SK-MEL-5 (cell line): ENCODE data around the gene LAMB4. TPM values are rescaled to one million over a fixed set of nuclear protein-coding genes. Genes with fewer than 3 reads are reported as not detected.
"Not testable (repeated sequence)": the region's sequence is repeated elsewhere in the genome, so short reads cannot be mapped to it uniquely, and the experiment has no call there.

ENCODE experiments used
- DNase-seq: peaks from one replicate; pipeline ENCODE4 v3.0.0-alpha.2; 2016; ENCODE audit warnings: low read depth, low spot score
- in situ Hi-C: cut with HindIII; loops from 2 replicates; pipeline ENCODE4 v1.10.0; 2016; ENCODE audit warnings: low sequenced_read_pairs, high pct_unique_total_duplicates, low pct_unique_long_range_greater_than_20kb
- total RNA-seq: library from RNA; depleted of rRNA; stranded (reverse); fragments of >200 nt; shearing (Covaris generic); gene quantifications from 2 replicates; pipeline ENCODE4 v1.2.3, GENCODE V29; 2014

LAMB4 gene
- total RNA-seq, 1 experiment from 2014 or later = 0.32 TPM

DNA sequence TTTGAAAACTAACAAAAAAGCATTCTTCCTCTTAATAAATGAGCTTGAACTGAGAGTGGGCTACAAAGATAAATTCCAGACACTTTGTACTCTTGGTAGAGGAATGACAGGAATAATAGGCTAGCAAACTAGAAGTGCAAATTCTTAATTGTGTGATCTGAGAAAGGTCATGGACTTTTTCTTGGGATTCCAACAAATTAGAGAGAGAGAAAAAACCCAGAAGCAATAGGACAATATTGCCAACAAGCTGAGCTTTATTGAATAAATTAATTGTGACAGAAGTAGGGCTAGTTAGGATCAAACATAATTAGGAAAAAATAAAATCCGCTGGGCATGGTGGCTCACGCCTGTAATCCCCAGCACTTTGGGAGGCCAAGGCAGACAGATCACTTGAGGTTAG, 85.8 kb downstream of the LAMB4 start:
- in situ Hi-C loops = no loop called here
- no peak for DNase-seq

DNA sequence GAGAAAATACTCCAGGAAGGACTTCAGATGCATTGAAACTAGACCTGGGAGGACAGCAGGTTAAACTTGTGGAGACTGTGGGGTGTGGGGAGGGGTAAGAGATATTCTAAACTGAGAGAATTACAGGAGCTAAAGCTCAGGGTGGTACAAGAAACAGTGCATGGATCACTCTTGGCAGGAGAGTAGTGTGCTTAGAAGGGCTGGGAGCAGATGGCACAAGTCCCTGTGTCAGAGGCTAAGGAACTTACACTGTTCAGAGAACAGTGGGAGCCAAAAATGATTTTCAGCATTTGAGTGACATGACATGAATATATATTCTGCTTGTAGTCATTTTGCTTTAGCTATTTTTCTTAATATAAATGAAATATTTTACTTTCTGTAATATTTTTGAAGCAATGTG, 91.2 kb downstream of the LAMB4 start:
- in situ Hi-C loops = no loop called here
- no peak for DNase-seq

DNA sequence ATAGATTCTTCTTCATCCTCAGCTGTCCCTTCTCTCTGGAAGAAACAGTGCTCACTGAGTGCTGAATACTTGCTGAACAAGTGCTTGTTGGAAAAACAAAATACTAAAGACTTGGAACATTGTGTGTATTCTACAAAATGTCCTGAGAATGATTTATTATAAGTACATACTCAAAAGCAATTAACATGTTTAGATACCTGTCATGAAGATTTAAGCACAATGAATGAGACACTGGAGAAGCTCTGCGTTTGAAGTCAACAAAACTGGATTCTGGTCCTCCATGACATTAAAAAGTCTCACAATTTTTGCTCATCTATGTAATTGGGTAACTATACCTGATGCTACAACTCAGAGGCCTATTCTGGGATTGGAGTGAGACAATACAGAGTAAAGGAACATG, 92.4 kb downstream of the LAMB4 start:
- in situ Hi-C loops = no loop called here
- no peak for DNase-seq

DNA sequence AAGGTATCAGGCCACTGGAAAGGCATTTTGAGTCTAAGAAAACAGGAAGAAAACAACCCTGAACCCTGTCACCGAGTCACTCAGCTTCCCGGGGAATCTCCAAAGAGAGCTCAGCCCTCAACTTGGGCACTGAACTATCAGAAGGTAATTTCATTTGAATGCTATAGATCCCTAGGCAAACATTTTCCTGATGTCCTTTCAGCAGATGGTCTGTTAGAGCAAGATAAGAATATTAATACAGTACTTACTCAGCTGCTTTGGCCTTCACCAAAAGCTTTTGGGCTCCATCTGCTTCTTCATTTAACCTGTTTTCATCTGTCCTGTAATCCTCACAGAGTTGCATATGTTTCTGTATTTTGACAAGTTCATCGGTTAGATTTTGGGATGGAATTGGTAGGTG, 93.0 kb downstream of the LAMB4 start:
- DNase-seq = no peak
- in situ Hi-C loops = no loop called here

DNA sequence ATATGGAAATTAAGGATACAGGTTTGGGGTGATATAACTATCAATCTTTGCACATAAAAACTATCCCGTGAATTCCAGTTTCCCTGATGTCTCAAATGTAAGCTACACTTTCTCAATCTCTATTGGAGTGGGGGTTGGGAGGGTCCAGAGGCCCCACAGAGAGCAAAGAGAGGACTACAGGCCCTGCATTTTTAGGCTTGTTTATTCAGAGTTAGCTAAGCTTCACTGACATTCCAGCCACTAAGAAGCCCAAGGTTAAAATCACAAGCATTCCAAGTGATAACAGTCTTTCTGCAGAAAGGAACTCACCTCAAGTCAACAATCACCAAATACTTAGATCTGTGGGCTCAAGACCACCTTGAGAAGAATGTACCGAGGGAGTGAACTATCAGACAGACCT, 95.6 kb downstream of the LAMB4 start:
- in situ Hi-C loops = no loop called here
- DNase-seq = no peak

DNA sequence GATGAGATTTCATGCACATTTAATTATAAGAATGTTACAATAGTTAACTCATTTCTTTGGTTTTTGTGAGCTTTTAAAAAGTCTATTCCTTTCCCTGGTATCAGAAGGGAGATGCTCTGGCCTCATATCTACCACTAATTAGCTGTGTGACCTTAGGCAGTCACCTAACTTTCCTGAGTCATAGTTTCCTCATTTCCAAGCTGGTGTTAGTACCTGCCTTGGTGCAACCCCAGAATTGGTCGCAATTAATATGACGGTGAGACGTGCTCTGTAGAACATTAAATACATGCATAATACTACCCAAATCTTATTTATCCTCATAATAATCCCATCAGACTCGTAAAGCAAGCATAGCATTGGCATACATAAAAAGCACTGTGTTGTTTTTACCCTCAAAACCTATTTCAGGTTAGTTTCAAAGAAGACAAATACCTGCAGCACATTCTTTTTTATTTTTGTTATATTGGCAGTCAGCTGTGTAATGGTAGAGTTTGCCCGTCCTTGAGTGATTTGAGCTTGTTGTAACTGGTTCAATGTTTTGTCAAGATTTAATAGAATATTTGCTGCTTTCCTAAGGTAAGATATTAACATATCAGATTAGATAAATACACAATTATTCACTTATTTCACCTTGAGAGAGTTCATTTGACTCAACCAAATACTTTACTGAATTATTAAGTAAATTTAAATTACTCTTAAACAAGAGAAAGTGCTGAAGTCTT, 96.2 kb downstream of the LAMB4 start:
- in situ Hi-C loops = no loop called here
- DNase-seq = no peak

DNA sequence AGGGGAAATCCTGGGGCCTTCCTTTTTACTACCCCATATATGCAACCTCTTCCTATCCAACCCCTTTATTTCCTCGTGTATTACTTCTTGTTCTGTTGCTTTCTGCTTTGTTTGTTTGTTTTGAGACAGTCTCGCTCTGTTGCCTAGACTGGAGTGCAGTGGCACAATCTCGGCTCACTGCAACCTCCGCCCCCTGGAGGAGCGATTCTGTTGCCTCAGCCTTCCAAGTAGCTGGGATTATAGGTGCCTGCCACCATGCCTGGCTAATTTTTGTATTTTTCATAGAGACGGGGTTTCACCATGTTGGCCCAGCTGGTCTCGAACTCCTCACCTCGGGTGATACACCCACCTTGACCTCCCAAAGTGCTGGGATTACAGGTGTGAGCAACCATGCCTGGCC, 96.9 kb downstream of the LAMB4 start:
- in situ Hi-C loops = not testable (repeated sequence)
- peak; percentile 59 for DNase-seq

DNA sequence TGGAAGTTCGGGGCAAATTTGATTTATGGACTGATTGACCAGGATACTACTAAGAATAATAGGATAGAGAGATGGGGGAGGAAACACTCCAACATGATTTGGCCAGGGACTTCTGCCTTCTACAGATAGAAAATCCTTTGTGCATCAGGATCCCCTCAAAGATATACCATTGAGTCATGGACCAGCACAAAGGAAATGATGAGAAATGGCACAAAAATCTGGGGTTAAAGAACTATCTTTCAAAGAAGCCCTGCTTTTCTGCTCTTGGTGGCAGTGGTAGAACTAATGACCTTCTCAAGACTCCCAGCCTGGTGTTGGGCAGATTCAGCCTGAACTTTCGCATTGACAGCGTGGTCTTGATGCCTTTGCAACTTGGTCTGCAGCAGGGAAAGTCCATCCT, 99.6 kb downstream of the LAMB4 start:
- in situ Hi-C loops = no loop called here
- no peak for DNase-seq

DNA sequence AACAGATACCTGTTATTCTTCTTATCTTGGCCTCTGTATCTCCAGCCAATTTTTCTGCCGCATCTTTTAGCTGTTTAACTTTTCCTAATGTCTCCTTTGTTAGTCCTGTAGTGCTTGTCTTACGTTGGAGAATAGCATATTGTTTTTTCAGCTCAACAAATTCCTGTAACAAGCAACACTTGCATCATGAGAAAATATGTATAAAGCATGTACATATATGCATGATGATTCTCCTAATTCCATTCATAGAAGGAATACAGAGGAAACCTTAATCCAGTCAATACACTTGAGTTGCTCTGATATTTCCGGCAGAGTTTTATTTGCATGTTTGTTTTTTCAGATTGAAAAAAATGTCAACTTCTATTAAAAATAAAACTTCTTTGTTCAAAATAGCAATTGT, 101.1 kb downstream of the LAMB4 start:
- no peak for DNase-seq
- in situ Hi-C loops = no loop called here

DNA sequence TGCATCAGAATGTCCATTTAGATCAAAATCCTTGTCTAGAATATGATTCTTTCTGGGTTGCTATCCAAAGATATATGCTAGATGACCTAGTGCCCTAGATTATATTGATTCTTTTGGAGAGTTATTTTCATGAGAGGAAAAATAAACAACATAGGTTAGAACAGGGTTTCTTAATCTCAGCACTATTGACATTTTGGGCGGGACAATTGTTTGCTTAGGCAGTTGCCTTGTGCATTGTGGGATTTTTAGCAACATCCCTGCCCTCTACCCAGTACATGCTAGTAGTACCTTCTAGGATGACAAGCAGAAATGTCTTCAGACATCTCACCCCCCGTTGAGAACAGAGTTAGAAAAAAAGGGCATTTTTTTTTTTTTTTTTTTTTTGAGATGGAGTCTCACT, 102.0 kb downstream of the LAMB4 start:
- in situ Hi-C loops = no loop called here
- no peak for DNase-seq

DNA sequence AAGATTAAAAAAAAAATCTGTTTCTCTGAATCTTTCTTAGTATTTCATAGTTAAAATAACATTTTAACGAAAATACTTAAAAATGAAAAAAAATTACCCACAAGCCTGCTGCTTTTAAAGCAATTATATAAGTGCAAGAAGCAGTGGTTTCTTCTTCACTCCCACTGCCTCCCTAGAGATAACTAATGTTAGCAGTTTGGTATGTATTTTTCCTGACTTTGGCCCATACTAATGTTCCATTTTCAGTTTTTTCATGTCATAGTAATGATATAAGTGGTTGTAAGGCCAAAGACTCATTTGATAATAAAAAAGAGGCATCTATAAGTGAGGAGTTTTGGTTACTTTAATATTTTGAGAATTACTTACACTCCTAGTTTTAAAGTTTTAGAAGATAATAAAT, 102.9 kb downstream of the LAMB4 start:
- in situ Hi-C loops = no loop called here
- DNase-seq = no peak

DNA sequence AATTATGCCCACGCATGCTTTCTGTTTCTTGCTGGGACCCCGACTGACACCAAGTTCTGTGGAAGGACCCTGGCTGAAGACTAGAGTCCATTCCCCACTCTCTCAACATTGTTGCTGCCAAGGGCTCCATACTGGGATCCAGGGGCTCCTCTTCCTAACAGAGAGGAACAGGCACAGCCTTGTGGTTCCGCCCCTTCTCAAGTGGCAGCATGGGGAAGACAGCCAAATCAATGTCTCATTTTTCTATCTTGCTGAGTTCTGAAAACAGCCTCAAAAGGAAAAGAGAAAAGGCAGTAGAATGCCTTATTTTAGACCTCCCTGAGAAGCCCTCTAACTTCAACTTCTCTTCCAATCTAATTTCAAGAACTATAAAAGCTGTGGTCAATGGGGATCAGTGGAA, 103.5 kb downstream of the LAMB4 start:
- no peak for DNase-seq

DNA sequence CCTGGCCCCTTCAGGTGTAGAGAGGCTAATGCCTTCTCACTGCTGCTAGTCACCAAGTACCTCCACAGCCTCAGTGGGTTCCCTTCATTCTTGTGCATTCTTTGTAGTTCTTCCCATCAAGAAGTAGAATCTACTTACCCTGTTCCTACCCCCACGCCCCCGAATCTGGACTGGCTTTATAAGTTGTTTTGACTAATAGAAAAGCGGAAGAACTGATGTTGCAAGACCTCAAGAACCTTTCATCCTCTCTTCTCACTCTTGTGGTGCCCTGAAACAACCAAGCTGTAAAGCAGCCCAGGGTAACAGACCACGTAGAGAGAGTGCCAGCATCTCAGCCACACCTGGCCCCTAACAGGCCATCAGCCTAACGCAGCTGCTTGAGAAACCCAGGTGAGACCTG, 104.0 kb downstream of the LAMB4 start:
- in situ Hi-C loops = no loop called here
- no peak for DNase-seq

More for the DNA sequence above, 103.5 kb downstream of the LAMB4 start:
- in situ Hi-C loops = no loop called here

DNA sequence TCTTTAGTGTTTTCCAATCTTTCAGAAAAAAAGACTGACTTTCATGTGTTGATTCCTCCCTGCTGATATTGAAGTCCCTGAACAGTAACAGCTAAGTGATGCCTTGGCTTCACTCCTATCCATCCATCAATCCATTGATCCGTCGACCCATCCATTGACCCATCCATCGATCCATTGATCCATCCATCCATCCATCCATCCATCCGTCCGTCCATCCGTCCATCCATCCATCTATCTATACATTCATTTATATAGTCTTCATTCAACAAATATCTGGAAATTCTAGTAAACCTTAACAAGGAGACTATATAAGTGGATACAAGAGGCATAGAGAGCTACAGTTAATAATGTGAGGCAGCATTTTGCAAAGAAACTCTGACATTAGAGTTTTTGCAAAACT, 105.6 kb downstream of the LAMB4 start:
- no peak for DNase-seq
- in situ Hi-C loops = no loop called here

DNA sequence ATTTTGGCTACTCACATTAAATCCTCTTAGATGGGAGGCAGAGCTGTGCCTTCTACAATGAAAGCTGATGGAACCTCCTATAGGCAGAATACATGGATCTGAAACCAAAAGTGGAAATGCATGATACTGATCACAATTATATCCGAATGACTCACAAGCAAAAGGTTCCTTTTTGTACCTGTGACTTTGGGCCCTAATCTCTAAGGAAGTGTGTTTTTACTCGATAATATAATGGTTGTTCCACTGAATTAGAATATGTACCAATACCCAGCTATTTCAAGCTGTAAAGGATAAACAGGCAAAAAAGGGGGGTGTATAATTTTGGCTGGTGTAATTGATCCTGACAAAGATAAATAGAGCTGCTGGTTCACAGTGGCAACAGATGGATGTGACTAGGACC, 109.6 kb downstream of the LAMB4 start:
- in situ Hi-C loops = no loop called here
- DNase-seq = no peak

DNA sequence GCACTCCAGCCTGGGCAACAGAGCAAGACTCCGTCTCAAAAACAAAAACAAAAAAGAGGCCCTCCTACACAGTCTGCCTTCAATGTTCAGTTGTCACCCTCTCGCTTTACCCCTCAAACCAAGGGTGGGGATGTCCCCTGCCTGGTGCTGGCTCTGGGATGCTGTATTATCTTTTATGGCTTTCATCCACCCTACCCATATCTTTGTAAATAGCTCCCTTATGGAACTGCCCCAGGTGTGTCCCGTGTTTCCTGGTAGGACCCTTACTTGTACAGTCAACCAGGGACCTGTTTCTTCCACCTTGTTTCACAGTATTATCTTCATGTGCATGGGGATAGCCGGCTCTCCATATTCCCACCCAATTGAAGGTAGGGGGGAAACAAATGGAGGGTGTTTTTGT, 111.5 kb downstream of the LAMB4 start:
- no peak for DNase-seq
- in situ Hi-C loops = no loop called here

DNA sequence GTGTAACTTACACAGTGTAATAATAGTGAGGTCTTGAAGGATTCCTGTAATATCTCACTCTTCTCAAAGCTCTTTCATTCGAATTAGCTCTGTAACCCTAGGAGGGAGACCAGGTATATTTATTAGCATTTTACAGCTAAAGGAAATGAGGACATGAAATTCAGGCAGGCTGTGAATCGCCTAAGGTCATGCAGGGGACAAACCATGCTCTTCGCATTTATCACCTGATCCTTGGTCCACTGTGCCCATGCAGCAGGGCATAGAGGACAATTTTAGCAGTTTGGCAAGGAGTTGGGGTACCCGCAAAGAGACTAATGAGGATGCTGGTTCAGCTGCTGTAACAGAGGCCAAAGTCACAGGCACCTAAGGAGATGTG, 112.4 kb downstream of the LAMB4 start:
- in situ Hi-C loops = no loop called here
- no peak for DNase-seq

DNA sequence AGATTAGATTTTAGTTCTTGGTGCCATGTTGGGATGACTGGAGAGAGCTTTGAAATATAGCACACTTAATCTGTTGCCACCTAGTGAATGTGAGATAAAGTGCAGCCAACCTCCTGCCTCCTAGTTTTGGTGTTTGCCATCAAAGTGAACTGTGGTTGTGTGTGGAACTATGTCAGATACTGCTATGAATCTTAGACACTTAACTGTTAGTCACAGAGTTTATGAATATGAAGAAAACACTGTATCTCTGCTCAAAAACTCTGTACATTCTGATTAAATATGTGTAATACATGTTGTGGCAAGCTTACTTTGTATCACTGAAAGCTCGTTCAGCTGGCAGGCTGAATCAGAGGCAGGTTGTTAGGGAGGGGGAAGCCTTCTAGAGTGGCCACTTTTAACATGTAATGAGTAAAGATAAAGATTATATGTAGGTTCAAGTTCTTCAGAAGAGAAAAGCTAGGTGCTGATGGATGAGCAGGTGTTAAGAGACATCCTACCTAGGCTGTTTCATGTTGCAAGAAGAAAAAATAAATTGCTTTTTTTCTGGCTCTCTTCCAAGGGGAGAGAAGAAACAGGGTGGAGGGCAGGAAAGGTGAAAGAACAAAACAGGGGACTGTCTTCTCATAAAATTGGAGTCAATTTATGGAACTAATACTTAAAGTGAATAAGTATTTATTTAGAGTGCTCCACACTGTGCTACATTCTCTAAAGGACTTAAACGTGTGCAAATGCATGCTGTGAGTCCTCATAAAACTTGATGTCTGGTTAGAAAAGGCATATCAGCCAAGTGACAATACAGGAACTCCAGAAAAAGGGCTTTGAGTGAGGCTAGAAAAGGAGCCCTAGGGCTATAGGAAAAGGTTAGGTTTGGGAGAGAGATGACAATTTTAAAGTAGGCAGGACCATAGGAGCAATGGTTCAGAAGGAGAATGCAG, 113.1 kb downstream of the LAMB4 start:
- in situ Hi-C loops = no loop called here
- peak; percentile 81 for DNase-seq

DNA sequence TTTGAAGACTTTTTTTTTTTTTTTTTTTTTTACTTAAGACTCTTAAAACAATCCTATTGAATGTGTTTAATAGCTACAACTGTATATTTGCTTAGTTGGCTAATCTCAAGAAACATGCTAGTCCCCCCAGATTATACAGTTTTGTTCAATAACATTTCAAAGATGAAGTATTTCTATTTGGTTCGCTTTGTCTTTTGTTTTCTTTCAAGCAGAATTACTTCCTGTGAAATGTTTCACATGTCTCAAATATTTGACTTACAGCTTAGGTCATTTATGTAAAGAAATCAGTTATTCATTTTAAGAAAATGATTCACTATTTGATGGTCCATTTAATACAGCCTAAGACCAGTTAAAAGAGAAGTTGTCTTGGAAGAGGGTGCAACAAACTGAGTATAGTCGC, 114.4 kb downstream of the LAMB4 start:
- in situ Hi-C loops = no loop called here
- peak; percentile 38 for DNase-seq
